GM19468 (cell line): Measurements from ENCODE around the gene ENTHD1.

ENCODE experiments used
- ATAC-seq: cut with Tn5 transposase; IDR thresholded peaks from one replicate; pipeline ENCODE4 v1.9.1; 2021; ENCODE audit warnings: mild to moderate bottlenecking, moderate library complexity, moderate number of reproducible peaks; ENCODE audit not compliant: unreplicated experiment; ENCODE audit errors: extremely low read depth

The ENTHD1 gene

DNA sequence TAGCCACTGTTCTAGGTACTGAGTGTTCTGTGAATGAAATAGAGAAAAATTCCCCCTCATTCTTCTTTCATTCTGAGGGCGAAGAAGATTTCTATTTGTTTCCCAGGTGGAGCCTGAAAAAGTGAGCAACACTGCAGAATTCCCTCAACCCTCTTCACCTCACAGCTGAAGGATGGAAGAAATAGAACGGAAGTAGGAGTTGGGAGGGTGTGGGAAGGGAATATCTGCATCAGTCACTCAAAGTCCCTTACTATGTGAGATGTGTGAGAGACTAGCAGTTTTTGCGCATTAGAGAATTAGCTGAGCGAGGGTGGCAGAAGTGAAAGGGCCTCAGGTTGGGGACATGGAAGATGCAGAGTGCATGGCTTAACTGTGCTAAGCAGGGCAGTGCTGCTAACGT, 88.4 kb downstream of the ENTHD1 start:
- ATAC-seq = no peak

DNA sequence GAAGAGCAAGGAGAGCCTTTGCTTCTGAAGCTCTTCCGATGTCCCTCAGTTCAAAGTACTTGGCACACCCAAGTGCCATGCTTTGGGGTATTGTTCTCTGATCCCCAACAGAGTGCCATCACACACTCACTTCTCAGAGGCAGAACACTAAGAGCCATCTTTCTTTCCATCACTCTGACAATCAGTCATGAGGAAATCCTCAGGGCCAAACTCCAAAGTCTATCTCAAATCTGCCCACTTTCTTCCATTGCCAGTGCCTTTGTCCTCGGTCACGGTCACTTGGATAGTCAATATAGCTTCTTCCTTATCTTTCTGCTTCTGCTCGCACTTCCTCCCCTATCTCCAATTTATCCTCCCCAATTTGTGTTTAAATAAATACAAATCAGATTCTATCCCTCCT, 90.9 kb downstream of the ENTHD1 start:
- ATAC-seq = no peak

DNA sequence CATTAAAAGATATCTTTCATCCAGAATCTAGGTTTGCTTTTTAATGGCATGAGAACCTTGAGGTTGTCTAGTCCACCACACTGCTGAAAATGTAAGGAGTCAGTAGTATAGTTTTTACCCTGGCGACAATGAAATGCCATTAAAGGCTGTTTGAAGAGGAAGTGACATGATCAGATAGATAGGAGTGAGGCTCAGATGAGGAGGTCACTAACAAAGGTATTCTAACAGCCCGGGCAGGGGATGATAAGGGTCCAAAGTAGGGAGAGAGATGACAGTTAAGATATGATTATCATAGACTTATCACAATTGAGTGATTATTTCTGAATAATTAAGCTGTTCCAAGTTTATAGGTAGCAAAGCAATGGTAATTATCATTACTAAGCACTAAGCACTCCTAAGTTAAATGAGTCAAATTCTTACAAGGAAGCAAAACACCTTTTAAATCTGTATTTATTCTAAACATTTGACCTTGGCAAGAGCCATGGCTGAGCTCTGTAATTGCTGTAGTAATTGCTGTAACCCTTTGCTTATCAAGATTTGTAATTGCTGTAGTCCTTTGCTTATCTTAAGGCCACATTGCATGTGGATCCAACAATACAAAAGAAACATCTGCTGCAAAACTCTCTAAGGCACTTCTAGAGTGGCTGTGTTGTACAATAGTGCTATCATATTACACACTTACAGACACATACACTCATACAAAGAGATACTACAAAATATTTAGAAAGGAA, 92.6 kb downstream of the ENTHD1 start:
- ATAC-seq = no peak

DNA sequence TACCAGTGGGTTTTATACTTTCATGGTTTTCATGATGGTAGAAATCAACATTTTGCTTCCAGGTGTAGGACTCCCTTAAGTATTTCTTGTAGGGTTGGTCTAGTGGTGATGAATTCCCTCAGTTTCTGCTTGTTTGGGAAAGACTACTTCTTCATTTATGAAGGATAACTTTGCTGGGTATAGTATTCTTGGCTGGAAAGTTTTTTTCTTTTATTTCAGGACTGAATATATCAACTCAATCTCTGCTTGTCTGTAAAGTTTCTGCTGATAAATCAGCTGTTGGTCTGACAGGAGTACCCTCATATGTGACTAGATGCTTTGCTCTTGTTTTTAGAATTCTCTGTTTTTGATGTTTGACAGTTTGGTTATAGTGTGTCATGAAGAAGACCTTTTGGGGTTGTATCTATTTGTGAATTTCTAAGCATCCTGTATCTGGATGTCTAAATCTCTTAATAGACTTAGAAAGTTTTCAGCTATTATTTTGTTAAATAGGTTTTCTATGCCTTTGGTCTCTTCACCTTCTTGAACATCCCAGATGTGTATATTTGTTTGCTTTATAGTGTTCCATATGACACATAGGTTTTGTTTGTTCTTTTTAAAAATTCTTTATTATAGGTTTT, 95.9 kb downstream of the ENTHD1 start:
- no peak for ATAC-seq

DNA sequence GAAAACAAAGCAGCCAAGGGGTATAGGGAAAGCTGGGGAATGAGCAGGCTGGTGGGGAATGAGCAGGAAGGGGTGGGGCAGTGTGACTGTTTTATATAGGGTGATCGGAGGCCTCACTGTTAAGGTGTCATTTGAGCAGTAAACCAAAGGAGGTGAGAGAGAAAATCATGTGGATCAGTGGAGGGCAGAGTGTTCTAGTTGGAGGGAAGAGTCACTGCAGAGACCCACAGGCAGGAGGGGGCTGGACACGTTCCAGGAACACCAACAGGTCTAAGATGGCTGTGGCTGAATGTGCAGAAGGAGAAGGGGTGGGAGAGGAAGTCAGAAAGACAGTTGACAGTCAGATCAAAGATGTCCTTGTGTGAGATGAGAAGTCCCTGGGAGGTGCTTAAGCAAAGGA, 103.8 kb downstream of the ENTHD1 start:
- ATAC-seq = no peak

DNA sequence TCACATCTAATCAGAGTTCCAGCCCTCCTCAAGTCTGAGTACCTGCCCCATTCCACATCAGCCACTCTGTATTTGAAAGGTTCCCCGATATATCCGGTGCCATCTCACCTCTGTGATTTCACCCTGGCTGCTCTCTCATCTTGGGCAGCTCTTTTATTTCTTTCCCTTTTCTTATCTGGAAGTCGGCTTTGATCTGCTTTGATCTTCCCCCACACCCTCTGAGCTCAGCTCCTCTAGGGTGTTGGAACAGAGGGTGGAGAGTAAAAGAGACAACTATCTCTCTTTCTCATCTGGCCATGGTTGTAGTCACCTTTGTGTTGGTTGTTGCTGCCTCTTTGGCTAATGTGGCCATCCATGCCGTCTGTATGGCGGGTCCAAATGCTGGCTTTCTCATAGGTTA, 108.3 kb downstream of the ENTHD1 start:
- ATAC-seq = no peak

DNA sequence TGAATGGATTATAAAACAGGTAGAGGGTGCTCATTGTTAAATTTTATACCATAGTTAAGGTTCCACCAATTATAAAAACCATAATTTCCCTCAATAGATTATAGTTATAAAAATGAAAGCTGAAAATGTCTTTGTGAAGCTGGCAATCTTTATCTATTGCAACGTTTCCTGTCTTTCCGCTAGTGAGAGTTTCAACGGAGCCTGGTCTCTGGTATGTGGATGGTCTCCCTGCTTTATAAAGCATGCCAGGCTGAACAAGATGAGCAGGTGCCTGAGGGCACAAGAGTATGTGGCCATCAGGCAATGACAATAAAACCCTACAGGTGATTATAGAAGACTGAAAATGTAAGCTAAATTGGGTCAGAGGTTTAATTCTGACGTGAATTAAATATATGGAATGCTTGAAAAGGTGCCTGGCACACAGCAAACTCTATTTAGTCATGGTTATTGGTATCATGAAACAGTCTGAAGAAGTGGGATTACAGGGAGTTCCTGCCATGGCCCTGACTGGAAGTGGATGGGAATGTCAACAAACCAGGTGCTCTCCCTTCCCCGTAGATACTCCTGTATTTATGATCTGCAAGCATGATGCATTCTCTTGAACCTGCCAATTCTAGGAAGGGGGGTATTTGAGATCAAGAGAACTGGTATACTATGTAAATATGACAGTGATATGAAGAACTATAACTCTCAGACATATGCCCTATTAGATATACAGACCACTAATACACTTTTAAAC, 115.7 kb downstream of the ENTHD1 start:
- ATAC-seq = no peak

DNA sequence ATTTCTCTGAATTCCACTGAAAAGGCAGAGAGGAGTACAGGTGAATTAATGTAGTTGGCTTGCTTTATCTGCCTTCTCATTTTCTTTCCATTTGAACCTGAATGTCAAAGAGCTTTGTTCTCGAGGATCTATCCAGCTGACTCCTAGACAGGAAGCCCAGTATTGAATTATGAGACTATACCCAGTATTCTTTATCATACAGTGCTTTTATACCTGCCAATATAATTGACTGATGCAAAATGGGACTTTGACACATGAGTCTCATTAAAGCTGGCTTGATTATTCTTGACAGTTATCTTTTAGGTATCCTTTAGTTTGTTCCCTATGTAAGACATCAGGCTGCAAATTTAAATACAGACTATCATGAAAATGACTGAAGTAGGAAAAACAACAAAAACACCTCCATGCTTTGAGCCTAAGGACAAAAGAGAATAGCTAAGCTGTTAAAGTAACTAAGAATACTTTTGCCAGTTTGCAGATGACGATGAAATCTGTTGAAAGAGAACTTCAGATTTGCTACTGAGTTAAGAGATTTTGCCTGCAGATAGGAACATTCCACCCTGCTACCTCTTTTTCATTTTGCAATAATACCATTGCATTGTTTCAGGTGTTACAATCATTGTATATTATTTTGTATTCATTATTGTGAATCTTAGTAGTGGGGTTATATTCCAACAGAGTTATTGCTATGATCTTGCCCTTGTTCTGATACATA, 117.1 kb downstream of the ENTHD1 start:
- ATAC-seq = no peak

DNA sequence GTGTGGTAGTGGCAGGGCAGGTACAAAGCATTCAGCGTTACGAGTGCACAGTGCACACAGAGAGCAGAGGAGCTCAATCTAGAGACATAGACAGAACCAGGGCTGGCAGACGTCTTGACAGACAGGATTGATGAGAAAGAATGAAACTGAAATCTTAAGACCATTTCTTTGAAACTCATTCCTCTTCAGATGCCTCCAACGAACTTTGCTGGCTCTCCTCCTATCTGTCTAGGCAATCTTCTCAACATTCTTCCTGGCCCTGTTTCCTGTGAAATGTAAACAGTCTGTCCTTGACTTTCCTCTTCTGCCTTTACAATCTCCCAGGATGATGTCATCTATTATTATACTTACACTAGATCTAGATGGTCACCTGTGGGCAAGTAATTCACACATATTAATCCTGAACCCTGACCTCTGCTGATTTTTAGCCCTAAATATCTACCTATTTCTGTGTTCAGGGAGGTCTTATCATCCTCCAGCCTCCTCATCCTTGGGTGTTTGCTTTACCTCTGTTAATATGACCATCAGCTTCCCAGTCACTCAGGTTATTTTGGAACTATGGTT, 119.5 kb downstream of the ENTHD1 start:
- no peak for ATAC-seq

DNA sequence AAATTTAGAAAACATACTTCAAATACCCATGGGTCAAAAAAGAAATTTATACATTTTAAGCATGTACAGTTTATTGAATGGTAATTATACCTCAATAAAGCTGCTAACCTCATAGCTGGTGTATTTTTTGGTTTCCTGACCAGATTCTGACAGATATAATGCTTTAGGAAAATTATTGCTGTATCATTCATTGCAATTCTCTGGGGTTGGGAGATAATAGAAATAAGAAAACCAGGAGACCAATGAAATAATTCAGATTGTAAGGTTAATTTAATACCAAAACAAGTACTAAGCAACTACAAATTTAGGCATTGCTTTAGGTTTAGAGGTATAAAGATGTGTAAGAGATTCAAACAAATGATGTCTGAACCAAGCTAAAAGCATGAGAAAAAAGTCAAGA, 120.1 kb downstream of the ENTHD1 start:
- no peak for ATAC-seq

DNA sequence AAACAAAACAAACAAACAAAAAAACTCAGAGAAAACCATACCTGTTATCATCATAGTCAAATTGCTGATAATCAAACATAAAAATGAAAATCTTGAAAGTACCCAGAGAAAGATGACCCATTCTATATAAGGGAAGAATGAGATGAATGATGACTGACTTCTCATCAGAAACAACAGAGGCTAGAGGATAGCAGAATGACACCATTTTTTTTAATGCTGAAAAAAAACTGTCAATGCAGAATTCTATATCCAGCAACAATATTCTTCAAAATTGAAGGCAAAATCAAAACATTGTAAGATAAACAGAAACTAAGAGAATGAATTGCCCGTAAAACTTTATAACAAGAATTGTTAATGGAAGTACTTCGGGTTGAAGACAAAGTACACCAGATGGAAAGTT, 122.1 kb downstream of the ENTHD1 start:
- ATAC-seq = no peak

DNA sequence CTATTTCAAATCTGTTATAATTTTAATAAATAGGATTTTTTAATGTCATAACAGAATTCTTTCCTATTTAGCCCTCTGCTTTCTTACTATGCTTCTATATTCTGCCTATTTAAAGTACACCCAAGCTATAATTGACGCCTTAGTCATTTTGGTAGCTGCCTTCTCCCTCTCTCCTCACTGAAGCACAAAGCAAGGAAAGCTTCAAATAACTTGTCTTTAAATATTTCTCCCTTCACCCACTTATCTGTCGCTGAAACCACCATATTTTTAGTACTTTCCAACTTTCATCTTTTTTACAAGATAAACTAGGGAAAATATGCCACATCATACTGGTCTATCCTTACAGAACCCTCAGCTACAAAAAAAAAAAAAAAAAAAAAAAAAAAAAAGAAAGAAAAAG, 127.9 kb downstream of the ENTHD1 start:
- no peak for ATAC-seq

DNA sequence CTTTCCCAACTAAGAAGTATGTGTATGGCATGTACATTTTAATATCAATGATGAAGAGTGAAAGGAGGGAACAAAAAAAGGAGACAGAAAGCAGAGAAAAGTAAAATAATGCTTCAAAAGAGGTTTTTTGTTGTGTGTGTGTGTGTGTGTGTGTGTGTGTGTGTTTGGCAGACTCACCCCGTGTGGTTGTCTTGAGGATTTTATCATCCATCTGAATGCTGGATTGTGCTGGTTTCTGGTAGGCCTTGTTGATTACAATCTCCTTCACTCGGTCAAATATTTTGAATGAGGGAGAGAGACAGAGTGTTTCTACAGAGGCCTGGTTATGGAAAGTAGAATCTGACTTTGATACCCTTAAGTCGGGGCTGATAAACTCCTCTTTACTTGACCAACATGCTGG, 128.5 kb downstream of the ENTHD1 start:
- ATAC-seq = no peak

DNA sequence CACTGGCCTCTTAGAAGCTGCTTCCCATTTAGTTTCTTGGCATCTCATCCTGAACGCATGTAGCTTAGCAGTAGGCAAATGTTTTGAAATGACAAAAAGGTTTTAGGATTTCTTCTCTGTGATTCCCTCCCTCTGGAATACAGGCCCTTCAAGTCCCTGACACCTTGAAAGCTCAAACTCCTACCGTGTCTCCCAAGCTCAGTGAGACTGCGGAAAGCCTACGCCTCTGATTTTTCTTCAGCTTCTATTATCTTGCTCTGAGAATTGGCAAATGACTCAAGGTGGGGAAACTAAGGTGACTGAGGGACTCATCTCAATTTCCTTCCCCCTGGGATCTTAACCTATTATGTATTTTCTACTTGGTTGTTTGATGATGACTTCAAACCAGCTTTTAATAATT, 130.3 kb downstream of the ENTHD1 start:
- ATAC-seq = no peak

DNA sequence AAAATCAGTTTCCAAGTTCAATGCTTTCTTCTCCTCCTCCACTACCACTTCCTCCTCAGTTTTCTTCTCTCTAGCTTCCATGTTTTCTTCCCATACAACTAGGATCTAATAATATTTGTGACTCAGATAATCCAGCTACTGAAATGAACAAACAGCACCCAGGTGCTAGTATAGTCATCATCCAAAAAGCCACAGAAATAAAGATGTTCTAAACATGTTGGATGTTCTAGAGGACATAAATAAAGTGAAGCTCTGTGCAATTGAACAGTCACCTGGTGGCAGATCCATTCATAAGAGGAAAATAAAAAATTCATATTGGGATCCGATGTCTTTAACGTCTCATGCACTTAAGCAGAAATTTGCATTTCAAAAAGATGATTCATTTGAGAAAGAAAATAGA, 142.8 kb downstream of the ENTHD1 start:
- ATAC-seq = no peak

DNA sequence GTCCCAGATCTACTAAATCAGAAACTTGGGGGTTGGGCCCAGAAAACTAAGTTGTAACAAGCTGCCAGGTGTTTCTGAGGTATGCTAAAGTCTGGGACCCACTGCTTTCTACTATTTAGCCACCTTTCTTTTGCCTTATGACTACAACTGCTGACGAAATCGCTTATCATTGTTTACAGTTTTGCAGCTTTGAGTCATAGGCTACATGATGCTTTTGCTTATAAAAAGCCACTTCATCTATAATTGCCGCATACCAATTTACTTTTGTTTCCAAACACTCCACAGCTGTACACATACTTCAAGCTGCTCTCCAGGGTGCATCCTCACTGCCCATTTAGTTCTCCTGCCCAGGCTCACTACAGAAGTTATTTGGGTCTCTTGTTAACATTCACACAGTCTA, 144.7 kb downstream of the ENTHD1 start:
- no peak for ATAC-seq

DNA sequence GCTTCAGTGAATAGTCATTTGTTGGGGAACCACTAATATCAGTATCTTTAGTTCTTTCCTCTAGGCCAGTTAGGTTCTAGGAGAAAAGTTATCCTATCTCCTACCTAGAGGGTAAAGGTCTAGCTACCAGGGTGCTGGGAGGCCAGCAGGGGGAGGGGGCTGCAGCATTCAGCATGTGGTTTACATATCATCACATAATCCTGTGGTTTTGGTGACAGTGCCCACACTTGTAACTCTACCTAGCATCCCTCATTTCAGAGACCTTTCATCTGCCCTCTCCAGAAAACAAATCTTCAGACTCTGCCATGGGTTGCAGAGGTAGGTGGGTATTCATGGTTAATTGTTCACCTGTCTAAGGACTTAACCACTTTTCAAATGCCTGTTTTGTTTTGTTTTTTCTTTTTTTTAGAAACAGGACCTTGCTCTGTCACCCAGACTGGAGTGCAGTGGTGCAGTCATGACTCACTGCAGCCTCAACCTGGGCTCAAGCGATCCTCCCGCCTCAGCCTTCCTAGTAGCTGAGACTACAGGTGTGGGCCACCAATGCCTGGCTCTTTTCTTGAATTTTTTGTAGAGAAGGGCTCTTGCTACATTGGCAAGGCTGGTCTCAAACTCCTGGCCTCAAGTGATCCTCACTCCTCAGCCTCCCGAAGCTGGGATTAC, 146.8 kb downstream of the ENTHD1 start:
- no peak for ATAC-seq

DNA sequence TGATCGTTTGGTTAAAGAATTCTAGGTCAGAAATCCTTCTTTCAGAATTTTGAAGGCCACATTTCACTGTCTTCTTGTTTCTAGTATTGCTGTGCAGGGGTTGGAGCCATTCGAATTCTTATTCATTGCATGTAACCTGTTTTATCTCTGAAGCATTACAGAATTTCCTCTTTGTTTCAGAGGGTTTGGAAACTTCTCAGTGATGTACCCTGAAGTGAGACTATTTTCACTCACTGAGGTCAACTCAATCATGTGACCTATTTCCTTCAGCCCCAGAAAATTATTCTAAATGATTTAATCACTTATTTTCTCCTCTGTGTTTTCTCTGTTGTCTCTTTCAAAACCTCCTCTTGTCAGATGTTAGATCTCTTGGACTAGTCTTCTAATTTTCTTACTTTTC, 147.8 kb downstream of the ENTHD1 start:
- no peak for ATAC-seq

DNA sequence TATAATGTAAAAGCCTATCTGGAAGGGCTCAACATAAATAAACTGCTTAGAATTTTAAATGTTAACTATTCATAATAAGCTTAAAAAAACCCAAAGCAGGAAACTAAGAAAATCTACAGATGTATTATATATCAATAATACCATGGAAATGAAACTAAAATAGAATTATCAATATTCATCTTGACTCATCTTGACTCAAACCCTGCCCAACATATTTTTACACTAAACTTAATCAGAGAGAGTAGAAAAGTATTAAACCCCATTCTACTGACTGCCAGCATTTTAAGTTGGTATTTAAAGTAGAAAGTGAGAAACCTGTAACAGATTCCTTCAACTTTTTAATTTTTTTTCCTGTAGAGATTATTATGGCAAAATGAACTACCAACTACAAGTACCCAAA, 149.2 kb downstream of the ENTHD1 start:
- ATAC-seq = no peak

DNA sequence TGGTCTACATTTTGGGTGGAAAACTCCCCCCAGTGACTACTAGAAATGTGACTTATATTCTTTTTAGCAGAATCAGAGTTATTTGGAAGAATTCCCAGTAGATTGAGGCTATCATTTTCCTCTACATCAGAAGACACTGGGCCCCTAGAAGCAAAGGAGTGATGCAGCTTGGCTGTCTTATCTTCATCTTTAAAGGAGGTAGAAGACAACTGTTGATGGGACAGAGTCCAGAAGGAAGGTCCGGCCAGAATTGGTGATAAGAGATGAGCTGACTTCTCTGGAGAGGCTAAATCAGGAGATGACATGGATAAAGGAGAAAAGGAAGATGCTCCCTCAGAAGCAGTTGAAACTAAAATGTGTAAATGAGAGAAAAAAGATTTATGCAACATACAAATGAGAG, 149.6 kb downstream of the ENTHD1 start:
- no peak for ATAC-seq
